Stimulated activated CD4-positive, alpha-beta T cell treated with anti-CD3 and anti-CD28 coated beads, Interleukin-1b, Interleukin-23, amount 100 ng/mL, for 48 hours (primary cell): ENCODE results near the gene CEP97.
"Not testable (repeated sequence)": the region's sequence is repeated elsewhere in the genome, so short reads cannot be mapped to it uniquely, and the experiment has no call there.

ENCODE experiments used
- DNase-seq: peaks from one replicate; pipeline ENCODE4 v3.0.0-alpha.2; 2020

CEP97 gene

GRCh38 chr3:101724329-101725193 is at the start of gene CEP97:
Gene CEP97, plus strand, starts transcription at chr3:101724614. Its CDS starts 63 bp downstream, at chr3:101724677.
- peak; percentile 89 for DNase-seq

GRCh38 chr3:101675709-101676215 is 48.7 kb upstream of the CEP97 start:
- no peak for DNase-seq

- DNase-seq, result peak; percentile 96
Measured at GRCh38 chr3:101676216-101676764, 48.1 kb upstream of the CEP97 start.

GRCh38 chr3:101676765-101677435 is 47.5 kb upstream of the CEP97 start, which contains the start of gene ZBTB11:
Gene ZBTB11, minus strand, starts transcription at chr3:101677132. Its CDS starts 218 bp downstream, at chr3:101676914.
- peak; percentile 100 for DNase-seq

GRCh38 chr3:101677436-101678286 is 46.8 kb upstream of the CEP97 start:
- DNase-seq, result no peak

GRCh38 chr3:101678837-101679236 is 45.6 kb upstream of the CEP97 start:
- DNase-seq, result not testable (repeated sequence)

GRCh38 chr3:101680466-101680865 is 43.9 kb upstream of the CEP97 start:
- DNase-seq, result no peak

- no peak for DNase-seq
Measured at GRCh38 chr3:101685050-101685400, 39.4 kb upstream of the CEP97 start.

GRCh38 chr3:101685870-101686307 is 38.5 kb upstream of the CEP97 start:
- no peak for DNase-seq

GRCh38 chr3:101687142-101687931 is 37.1 kb upstream of the CEP97 start:
- DNase-seq, result no peak

- no peak for DNase-seq
Measured at GRCh38 chr3:101689286-101689685, 35.1 kb upstream of the CEP97 start.

GRCh38 chr3:101690972-101691371 is 33.4 kb upstream of the CEP97 start:
- DNase-seq, result no peak

GRCh38 chr3:101691685-101692671 is 32.4 kb upstream of the CEP97 start:
- not testable (repeated sequence) for DNase-seq

- not testable (repeated sequence) for DNase-seq
Measured at GRCh38 chr3:101693540-101693939, 30.9 kb upstream of the CEP97 start.

- not testable (repeated sequence) for DNase-seq
Measured at GRCh38 chr3:101694836-101695235, 29.6 kb upstream of the CEP97 start.

- DNase-seq, result no peak
Measured at GRCh38 chr3:101695779-101696372, 28.5 kb upstream of the CEP97 start.

- no peak for DNase-seq
Measured at GRCh38 chr3:101701696-101702634, 22.4 kb upstream of the CEP97 start.

GRCh38 chr3:101702726-101703125 is 21.7 kb upstream of the CEP97 start:
- DNase-seq, result no peak

- DNase-seq, result no peak
Measured at GRCh38 chr3:101703169-101703568, 21.2 kb upstream of the CEP97 start.
